OCI-LY1 (cell line): ENCODE data around the gene PTCD1.

ENCODE experiments used
- CTCF ChIP-seq: fragments of 200-600 bp; sonication (generic), shearing (Covaris generic); IDR thresholded peaks from 2 replicates; pipeline ENCODE4 v1.5.1; 2017; ENCODE audit warnings: mild to moderate bottlenecking, antibody characterized with exemption, low read length, moderate library complexity, mixed read lengths
- EZH2 ChIP-seq: fragments of 200-600 bp; sonication (generic), shearing (Covaris generic); IDR thresholded peaks from 2 replicates; pipeline ENCODE4 v1.8.0; 2017; ENCODE audit warnings: borderline replicate concordance, mixed run types, mild to moderate bottlenecking, antibody characterized with exemption, low read length, moderate library complexity, mixed read lengths

GRCh38 chr7:99419323-99420021 is 19.1 kb downstream of the PTCD1 start:
- TF ChIP-seq CTCF: no peak
- no peak for TF ChIP-seq EZH2
